Measurements from ENCODE around the gene EEFSEC. TPM values are rescaled to one million over a fixed set of nuclear protein-coding genes. Genes with fewer than 3 reads are reported as not detected.

The EEFSEC gene
- total RNA-seq, 3 donors from 2014 or later = 9.7 to 10.9 (median 10.8) TPM

DNA sequence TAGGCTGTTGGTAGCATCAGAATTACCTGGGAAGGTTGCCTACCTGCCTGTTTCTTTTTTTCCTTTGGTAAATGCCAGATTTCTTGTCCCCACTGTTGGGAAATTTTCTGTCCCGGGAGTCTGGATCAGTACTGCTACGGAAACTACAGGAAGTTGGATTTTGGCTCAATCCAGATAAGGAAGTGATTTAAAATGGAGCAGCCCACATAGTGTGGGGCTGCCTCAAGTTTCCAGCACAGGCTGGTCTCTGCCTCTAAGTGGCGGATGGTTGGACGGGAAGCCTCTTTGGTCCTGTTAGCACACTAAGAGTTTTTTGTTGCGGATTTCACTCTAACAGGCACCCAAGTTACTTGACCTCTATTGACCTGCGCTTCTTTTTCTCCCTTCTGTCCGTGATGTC, 54.7 kb downstream of the EEFSEC start:
- intact Hi-C loops (cut with DNase I, micrococcal nuclease) = no loop called here
- ATAC-seq (no peak), DNase-seq (no peak)
- no peaks in the 10 kb centered on the region for H3K36me3 ChIP-seq (ENCODE audit: low read depth)
- H3K4me1 ChIP-seq (ENCODE audit: low read depth) = no peaks in the 10 kb centered on the region
- no peak overlapping the region for H3K4me3 ChIP-seq
- no peaks in the 10 kb centered on the region for H3K9me3 ChIP-seq
- TF ChIP-seq, protein P1, sequence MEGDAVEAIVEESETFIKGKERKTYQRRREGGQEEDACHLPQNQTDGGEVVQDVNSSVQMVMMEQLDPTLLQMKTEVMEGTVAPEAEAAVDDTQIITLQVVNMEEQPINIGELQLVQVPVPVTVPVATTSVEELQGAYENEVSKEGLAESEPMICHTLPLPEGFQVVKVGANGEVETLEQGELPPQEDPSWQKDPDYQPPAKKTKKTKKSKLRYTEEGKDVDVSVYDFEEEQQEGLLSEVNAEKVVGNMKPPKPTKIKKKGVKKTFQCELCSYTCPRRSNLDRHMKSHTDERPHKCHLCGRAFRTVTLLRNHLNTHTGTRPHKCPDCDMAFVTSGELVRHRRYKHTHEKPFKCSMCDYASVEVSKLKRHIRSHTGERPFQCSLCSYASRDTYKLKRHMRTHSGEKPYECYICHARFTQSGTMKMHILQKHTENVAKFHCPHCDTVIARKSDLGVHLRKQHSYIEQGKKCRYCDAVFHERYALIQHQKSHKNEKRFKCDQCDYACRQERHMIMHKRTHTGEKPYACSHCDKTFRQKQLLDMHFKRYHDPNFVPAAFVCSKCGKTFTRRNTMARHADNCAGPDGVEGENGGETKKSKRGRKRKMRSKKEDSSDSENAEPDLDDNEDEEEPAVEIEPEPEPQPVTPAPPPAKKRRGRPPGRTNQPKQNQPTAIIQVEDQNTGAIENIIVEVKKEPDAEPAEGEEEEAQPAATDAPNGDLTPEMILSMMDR (IDR thresholded peaks at IDR 0.05) = no peak

DNA sequence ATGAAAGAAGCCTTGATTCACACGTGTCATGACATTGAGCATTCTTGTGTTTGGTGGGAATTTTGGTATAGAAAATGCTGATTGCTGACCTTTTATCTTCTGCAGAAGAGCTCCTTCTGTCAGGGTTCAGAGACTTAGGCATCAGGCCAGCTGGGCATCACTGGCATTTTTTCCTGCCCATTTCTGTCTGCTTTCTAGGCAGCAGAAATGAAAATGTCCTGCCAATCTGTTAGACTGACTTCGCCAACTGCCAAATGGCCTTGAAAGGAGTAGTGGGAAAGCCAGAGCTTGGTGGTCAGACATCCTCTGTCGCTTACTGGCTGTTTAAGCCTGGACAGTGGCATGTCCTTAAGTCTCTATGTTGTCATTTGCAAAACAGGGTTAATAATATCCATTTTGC, 57.4 kb downstream of the EEFSEC start:
- no peak for DNase-seq
- no peaks in the 10 kb centered on the region for H3K36me3 ChIP-seq (ENCODE audit: low read depth)
- no peak overlapping the region for H3K4me3 ChIP-seq
- H3K9me3 ChIP-seq = no peaks in the 10 kb centered on the region
- no peaks in the 10 kb centered on the region for H3K4me1 ChIP-seq (ENCODE audit: low read depth)
- ATAC-seq = no peak
- intact Hi-C loops (cut with DNase I, micrococcal nuclease) = no loop called here
- TF ChIP-seq, protein P1 (IDR thresholded peaks at IDR 0.05) = no peak

DNA sequence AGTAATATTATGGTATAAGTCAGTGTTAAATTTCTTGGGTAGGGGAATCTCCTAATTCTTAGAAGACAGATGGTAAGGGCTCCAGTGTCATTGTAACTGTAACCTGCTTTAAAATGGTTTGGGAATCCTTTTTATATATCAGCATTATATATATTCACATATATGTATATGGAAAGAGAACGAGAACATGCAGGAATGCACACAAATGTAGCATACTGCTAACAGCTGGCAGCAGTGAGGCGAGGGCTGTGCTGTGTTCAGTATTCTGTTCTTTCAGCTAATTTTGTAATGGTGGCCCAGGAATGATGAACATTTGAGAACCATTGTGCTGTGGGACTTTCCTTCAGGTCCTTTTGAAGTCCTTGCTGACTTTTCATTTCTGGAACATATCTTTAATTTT, 60.8 kb downstream of the EEFSEC start:
- intact Hi-C loops (cut with DNase I, micrococcal nuclease) = no loop called here
- ATAC-seq (no peak), DNase-seq (no peak)
- H3K36me3 ChIP-seq (ENCODE audit: low read depth) = no peaks in the 10 kb centered on the region
- H3K4me1 ChIP-seq (ENCODE audit: low read depth) = no peaks in the 10 kb centered on the region
- H3K9me3 ChIP-seq = no peaks in the 10 kb centered on the region
- TF ChIP-seq, protein P1 (IDR thresholded peaks at IDR 0.05) = no peak
- H3K4me3 ChIP-seq = no peak overlapping the region

DNA sequence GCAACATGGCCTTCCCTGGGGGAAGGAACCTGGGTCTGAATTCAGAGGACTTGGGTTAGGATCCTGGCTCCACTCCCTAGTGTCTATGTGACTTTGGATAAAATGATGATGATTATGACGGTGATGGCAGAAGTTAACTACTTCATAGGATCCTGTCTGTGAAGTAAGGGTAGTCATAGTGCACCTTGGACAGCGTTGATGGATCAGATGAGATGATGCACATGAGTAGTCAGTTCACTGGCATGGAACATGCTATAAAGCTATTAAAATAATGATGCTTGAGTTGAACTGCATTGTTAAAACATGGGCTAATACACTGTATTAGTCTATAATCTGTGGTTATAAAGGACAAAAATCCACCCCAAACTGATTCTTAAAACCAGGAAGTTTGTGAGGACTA, 62.0 kb downstream of the EEFSEC start:
- no peaks in the 10 kb centered on the region for H3K4me1 ChIP-seq (ENCODE audit: low read depth)
- H3K9me3 ChIP-seq = no peaks in the 10 kb centered on the region
- ATAC-seq (no peak), DNase-seq (no peak)
- TF ChIP-seq, protein P1 (IDR thresholded peaks at IDR 0.05) = no peak
- no peaks in the 10 kb centered on the region for H3K36me3 ChIP-seq (ENCODE audit: low read depth)
- intact Hi-C loops (cut with DNase I, micrococcal nuclease) = no loop called here
- no peak overlapping the region for H3K4me3 ChIP-seq

DNA sequence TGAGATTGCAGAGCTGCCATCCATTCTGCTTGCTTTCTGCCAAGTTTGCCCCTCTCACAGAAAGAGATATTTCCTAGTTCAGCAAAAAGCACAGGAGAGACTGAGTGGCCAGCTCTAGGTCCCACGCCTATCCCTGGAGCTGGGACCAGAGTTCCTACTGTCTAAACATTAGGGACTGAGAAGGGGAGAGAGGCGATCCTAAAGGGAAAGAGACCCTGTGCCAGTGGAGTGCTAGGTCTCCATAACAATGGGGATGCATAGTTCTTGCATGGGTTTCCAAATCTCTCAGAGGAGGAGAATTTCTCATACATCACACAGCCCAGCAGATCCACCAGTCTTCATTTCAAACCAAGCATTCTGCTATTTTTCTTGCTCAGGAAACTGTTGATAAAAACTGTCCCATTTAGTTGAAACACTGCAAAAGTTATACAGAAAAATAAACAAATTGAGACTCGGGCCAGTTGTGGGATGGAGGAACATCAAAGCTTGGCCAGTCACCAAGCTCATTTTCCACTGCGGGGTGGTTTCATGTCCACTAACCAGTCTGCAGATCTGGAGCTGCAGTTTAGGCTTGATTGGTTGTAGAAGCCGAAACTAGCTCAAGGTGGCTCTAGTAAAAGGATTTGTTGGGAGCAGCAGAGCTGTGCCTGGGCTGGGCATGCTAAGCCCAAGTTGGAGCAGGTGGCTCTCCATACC, 62.7 kb downstream of the EEFSEC start:
- TF ChIP-seq, protein P1 (IDR thresholded peaks at IDR 0.05) = no peak
- ATAC-seq (no peak), DNase-seq (no peak)
- no peaks in the 10 kb centered on the region for H3K36me3 ChIP-seq (ENCODE audit: low read depth)
- no peaks in the 10 kb centered on the region for H3K4me1 ChIP-seq (ENCODE audit: low read depth)
- H3K4me3 ChIP-seq = no peak overlapping the region
- intact Hi-C loops (cut with DNase I, micrococcal nuclease) = no loop called here
- H3K9me3 ChIP-seq = no peaks in the 10 kb centered on the region

All from mucosa of descending colon (tissue), 3 donors.